Subcutaneous adipose tissue (tissue), 4 donors: ENCODE results near the gene NRBF2. TPM values are rescaled to one million over a fixed set of nuclear protein-coding genes. Genes with fewer than 3 reads are reported as not detected.

Experiments used
- total RNA-seq, 4 donors: library from RNA; depleted of rRNA; stranded (reverse); fragments of >200 nt; gene quantifications; one replicate each; pipeline ENCODE4 v1.1.0, GENCODE V29; 2016
- TF ChIP-seq, protein P1 (sequence below): fragments of 450-650 bp; IDR thresholded peaks from one replicate; pipeline ENCODE4 v1.5.1; 2016; ENCODE audit warnings: low read depth, mild to moderate bottlenecking, control low read depth, antibody characterized with exemption, moderate library complexity

NRBF2 gene
- total RNA-seq, 4 donors from 2014 or later, result 18.5 to 31.0 (median 22.3) TPM

DNA sequence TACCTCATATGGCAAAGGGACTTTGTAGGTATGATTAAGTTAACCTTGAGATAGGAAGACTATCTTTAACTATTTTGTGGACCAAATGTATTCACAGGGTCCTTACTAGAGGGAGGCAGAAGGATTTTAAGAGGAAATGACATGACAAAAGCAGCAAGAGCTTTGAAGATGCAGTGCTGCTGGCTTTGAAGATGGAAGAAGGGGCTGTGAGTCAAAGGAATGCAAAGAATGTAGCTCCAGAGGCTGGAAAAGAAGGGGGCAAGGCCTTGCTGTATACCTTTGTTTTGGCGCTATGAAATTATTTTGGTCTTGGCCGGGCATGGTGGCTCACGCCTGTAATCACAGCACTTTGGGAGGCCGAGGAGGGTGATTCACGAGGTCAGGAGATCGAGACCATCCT lies 3.2 kb upstream of the NRBF2 start:
- TF ChIP-seq, protein P1, sequence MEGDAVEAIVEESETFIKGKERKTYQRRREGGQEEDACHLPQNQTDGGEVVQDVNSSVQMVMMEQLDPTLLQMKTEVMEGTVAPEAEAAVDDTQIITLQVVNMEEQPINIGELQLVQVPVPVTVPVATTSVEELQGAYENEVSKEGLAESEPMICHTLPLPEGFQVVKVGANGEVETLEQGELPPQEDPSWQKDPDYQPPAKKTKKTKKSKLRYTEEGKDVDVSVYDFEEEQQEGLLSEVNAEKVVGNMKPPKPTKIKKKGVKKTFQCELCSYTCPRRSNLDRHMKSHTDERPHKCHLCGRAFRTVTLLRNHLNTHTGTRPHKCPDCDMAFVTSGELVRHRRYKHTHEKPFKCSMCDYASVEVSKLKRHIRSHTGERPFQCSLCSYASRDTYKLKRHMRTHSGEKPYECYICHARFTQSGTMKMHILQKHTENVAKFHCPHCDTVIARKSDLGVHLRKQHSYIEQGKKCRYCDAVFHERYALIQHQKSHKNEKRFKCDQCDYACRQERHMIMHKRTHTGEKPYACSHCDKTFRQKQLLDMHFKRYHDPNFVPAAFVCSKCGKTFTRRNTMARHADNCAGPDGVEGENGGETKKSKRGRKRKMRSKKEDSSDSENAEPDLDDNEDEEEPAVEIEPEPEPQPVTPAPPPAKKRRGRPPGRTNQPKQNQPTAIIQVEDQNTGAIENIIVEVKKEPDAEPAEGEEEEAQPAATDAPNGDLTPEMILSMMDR, result no peak

DNA sequence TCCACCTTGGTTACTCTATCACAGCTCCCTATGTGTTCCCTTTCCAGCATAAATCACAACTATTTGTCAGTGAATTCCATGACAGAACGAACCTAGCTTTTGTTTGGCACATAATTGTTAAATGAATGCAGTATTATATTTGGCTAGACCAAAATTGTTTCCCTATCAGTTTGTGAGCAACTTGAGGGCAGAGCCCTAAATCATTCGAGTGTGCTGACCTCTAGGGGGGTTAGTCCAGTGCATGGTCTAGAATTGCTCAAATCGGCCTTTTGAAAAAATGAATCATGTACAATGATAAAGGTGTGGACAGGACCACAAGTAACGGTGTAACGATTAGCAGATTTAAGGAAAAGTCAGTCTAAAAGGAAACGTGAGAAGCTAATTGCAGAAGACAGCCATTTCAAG lies 475 bp upstream of the NRBF2 start:
- TF ChIP-seq, protein P1, result no peak

DNA sequence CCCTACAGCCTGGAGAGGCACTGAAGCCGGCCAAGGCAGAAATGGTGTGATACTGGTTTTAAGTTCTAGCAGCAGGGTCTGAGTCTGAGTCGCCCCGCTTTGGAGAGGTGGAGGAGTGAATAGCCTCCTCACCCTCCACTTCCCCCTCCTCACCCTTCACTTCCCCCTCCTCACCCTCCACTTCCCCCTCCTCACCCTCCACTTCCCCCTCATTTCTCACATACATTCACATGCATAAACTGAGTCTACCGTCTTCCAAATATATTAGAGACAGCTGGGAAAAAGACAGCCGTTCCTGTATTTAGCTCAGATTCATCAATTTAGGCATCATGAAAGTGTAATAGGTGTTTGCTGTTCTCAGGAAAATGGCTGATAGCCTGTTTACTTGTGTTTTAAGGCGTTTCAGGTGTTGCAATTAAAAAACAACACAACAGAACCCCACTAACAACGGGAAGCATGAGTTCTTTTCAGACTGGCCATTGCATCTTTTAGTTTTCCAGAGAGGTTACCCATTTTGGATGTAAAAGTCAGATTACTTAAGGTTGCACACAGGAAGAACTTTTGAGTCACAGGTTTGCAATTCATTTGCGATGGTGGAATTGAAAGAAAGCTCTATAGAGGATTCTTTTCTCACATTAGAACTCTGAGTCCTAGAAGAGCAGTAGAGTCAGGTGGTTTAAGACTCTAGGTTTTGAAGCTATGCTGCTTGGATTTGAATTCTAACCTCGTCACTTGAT lies 861 bp downstream of the NRBF2 start:
- TF ChIP-seq, protein P1, result no peak

DNA sequence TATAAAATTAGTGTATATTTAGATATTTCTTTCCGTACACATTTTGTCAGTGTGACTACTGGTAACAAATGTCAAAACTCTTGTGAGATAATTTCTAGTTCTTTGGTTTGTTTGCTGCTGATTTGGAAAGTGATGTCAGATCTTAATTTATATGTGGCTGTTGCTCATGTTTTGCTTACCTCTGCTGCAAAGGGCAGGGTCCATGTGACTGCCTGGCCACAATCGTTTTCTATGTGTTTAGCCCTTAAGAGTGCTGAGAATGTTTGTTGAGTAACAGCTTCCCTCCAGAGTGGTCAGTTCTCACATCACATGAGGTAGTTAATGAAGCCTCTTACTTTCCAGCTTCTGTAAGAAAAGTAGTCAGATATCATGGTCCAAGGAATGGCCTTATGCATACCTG lies 4.2 kb downstream of the NRBF2 start:
- TF ChIP-seq, protein P1, result no peak

DNA sequence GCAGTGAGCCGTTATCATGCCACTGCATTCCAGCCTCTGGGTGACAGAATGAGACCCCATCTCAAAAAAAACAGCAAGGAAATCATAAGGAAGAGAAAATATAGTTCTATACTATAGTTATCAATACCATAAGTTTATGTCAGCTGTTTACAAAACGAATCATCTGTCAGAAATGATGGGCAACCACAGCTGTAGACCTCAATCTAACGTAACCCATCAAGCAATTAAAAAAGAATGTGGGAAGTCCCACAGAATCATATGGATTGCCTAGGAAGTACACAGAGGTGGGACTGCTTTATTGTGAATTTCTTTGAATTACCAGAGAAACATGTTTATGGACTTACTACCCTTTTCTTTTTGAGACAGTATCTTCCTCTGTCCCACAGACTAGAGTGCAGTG lies 6.9 kb downstream of the NRBF2 start:
- TF ChIP-seq, protein P1, result no peak

DNA sequence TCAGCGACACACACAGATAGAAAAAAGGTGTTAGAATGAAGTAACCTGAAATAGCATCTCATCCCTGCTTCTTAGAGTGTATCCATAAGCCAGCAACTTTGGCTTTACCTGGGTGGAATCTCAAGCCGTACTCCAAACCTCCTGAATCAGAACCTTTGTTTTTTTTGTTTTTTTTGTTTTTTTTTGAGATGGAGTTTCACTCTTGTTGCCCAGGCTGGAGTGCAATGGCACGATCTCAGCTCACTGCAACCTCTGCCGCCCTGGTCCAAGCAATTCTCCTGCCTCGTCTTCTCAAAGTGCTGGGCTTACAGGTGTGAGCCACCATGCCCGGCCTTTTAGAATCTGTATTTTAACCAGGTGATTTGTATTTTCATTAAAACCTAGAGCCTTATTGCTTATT lies 9.0 kb downstream of the NRBF2 start:
- TF ChIP-seq, protein P1, result no peak

DNA sequence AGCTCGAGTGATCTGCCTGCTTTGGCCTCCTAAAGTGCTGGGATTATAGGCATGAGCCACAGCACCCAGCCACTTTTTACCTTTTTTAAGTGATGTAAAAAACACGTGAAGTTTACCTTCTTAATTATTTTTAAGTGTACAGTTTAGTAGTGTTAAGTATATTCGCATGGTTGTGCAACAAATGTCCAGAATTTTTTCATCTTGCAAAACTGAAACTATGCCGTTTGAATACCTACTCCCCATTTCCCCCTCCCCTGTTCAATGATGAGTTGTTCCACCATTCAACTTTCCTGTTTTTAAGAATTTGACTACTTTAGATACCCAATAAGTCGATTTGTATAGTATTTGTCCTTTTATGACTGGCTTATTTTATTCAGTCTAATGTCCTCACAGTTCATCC lies 10.9 kb downstream of the NRBF2 start:
- TF ChIP-seq, protein P1, result no peak
